Loucy (cell line): ENCODE measurements around the gene ATP11B.

Source experiments
- CTCF ChIP-seq: fragments of 200-600 bp; sonication (generic); conservative IDR thresholded peaks from 2 replicates; pipeline ENCODE4 v1.5.1; 2014; ENCODE audit warnings: mild to moderate bottlenecking, antibody characterized with exemption, low read length
- EZH2phosphoT487 ChIP-seq: fragments of 200-600 bp; IDR thresholded peaks from 2 replicates; pipeline ENCODE4 v1.6.1; 2018; ENCODE audit warnings: antibody characterized with exemption, mild to moderate bottlenecking, moderate library complexity, borderline replicate concordance

- TF ChIP-seq EZH2phosphoT487 (no peak), CTCF (no peak)
These were observed 3.0 kb downstream of the ATP11B start for GRCh38 chr3:182796310-182796709.
